Right forelimb (tissue), 1 donor: Measurements from ENCODE around the gene HS6ST3.

ENCODE experiments used
- DNase-seq: peaks from one replicate; pipeline ENCODE4 v3.0.0-alpha.2; 2018

The HS6ST3 gene

DNA sequence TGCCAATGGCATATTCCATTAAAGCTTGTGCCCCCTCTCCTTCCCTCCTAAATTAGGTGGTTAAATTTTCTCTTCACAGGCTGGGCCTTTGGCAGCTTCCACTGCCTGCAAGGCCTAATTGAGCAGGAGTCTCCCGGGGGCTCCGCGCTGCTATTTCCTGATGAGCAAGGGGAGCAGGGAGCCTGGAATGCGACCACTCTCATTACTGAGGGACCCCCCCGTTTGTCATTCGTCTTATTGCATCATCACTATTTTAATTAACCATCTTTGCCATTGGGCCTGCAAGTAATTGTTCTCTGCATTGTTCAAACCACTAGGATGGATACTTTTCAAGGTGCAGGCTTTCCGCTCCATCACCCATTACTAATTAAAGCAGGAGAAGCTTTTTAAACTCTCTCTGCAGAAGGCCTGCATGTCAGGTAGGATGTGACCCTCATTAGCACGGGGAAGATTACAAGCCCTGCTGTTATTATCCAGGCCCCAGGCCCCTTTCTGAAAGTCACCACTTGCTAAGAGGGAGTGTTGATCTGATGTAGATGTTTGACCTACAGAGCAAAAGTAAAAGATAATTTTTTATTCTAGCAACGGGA is 762.0 kb downstream of the HS6ST3 start:
- DNase-seq, result no peak

GRCh38 chr13:96858133-96858826 is 768.4 kb downstream of the HS6ST3 start:
- DNase-seq, result no peak

DNA sequence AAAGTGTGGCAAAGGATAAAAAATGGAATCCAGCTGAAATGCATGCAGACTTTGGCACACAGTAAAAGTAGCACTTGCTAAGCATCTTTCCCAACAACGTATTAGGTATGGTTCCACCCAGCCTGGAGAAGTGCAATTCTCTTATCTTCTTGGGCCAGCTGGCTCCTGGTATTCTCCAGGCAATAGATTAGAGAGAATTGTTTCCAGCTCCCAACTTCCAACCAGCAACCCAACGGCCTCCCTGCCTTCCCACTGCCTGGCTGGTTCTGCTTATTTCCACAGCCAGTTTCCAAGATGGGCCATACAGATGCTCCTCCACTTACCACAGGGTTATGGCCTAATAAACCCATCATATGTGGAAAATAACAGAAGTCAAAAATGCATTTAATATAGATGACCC is 771.0 kb downstream of the HS6ST3 start:
- DNase-seq, result peak; percentile 57

GRCh38 chr13:96862093-96862492 is 772.2 kb downstream of the HS6ST3 start:
- no peak for DNase-seq

GRCh38 chr13:96862999-96863398 is 773.1 kb downstream of the HS6ST3 start:
- DNase-seq, result no peak

- DNase-seq, result no peak
Observed at GRCh38 chr13:96871469-96871868, 781.6 kb downstream of the HS6ST3 start.

GRCh38 chr13:96880419-96880818 is 790.5 kb downstream of the HS6ST3 start:
- no peak for DNase-seq
